Transverse colon (tissue), 4 donors: ENCODE measurements around the gene PCYT1A. TPM values are rescaled to one million over a fixed set of nuclear protein-coding genes. Genes with fewer than 3 reads are reported as not detected.

Source experiments
- DNase-seq: peaks from one replicate; pipeline ENCODE4 v3.0.0-alpha.2; 2019
- H3K27ac ChIP-seq, 4 donors: fragments of 200-600 bp; sonication (generic); 2 replicates each; pipeline ENCODE4 v1.5.1; 2016 to 2018; ENCODE audit warnings: inconsistent platforms in 4 of 4
- H3K27me3 ChIP-seq: fragments of 200-600 bp; sonication (generic); 2 replicates; pipeline ENCODE4 v1.5.1; 2017; ENCODE audit warnings: inconsistent platforms
- H3K36me3 ChIP-seq, 4 donors: fragments of 200-600 bp; sonication (generic); 2 replicates each; pipeline ENCODE4 v1.5.1; 2017 to 2019; ENCODE audit warnings: inconsistent platforms in 4 of 4
- H3K4me1 ChIP-seq, 4 donors: fragments of 200-600 bp; sonication (generic); 2 replicates each; pipeline ENCODE4 v1.5.1; 2017 to 2020; ENCODE audit warnings: inconsistent platforms in 4 of 4
- H3K4me3 ChIP-seq, 4 donors: fragments of 200-600 bp; sonication (generic); 1 replicate in 1 of 4; 2 replicates in 3 of 4; pipeline versions ENCODE4 v1.5.1 to v1.6.1; 2017 to 2019; ENCODE audit warnings: inconsistent platforms in 4 of 4
- H3K9me3 ChIP-seq, 2 donors: fragments of 200-600 bp; sonication (generic); 2 replicates each; pipeline ENCODE4 v1.5.1; 2017 to 2019; ENCODE audit warnings: inconsistent platforms in 2 of 2
- EP300 ChIP-seq: sonication (generic); formaldehyde crosslinking; IDR thresholded peaks from one replicate; pipeline ENCODE4 v1.6.1; 2017; ENCODE audit warnings: antibody characterized with exemption, low read depth
- POLR2A ChIP-seq: fragments of 450-650 bp; IDR thresholded peaks from one replicate; pipeline ENCODE4 v1.6.1; 2016; ENCODE audit warnings: antibody characterized with exemption, mild to moderate bottlenecking, moderate library complexity
- POLR2AphosphoS5 ChIP-seq, 3 donors: sonication (generic); formaldehyde crosslinking; IDR thresholded peaks; one replicate each; pipeline ENCODE4 v1.6.1; 2016; ENCODE audit warnings: antibody characterized with exemption in 3 of 3
- WGBS, 2 donors: methylation state at CpG; one replicate each; pipeline ENCODE4 v1.1.5; 2018; ENCODE audit warnings: low coverage in 1 of 2; 5-methylcytosine and 5-hydroxymethylcytosine counted together
- in situ Hi-C, 4 donors: fragments of 200-750 bp; cut with MboI; loops; one replicate each; pipeline versions ENCODE4 v1.15.0 to v1.15.1; 2017; ENCODE audit warnings: low sequenced_read_pairs in 3 of 4, low pct_ligation_motif_present in 1 of 4, low pct_unique_long_range_greater_than_20kb in 1 of 4
- intact Hi-C: fragments of 100-400 bp; cut with DNase I; formaldehyde crosslinking; loops from one replicate; pipeline ENCODE4 v1.15.1; 2023; ENCODE audit warnings: low total_unique reads
- total RNA-seq, 4 donors: library from RNA; depleted of rRNA; stranded (reverse); fragments of >200 nt; gene quantifications; one replicate each; pipeline ENCODE4 v1.1.0, GENCODE V29; 2016
- TF ChIP-seq, protein P1 (sequence below), 5 experiments: fragments of 200-600 bp in 3 of 5; fragments of 450-650 bp in 2 of 5; sonication (generic) in 3 of 5; IDR thresholded peaks; 1 replicate in 2 of 5; 2 replicates in 3 of 5; pipeline ENCODE4 v1.5.1; 2016 to 2017; ENCODE audit warnings: antibody characterized with exemption in 5 of 5, inconsistent platforms in 3 of 5, mild to moderate bottlenecking in 2 of 5, moderate library complexity in 1 of 5

PCYT1A gene
- total RNA-seq, 4 donors from 2014 or later: 50.1 to 104 (median 76.2) TPM

DNA sequence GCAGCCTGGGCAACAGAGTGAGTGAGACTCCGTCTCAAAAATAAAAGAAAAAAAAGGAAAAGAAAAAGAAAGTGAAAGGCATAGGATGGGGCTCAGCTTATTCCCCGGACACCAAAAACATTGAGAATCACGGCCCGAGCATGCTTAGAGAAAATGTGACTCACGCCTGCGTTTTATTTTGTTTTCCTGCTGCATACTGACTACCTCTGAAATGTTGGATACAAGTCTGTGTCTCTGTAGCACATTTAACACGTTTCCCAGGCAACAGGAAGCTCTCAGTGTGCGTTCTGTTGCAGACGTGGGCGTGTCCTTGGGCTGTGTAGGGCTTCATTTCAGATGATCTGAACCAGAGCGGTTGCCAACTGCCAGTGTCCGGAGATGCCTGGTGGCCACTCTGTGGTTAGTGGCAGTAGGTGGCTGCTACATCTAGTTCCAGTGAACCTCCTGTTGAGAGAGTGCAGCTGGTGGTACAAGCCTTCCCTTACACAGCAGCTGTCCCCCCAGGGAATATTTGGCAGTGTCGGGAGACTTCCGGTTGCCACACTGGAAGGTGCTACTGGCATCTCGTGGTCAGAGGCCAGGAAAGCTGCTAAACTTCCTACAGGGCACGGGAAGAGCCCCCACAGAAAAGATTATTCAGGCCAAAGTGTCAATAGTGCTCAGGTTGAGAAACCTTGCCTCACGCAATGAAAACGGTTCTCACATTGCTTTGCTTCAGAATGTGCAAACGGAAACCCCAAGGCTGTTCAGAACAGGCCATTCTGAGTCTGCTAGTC, 68.1 kb downstream of the PCYT1A start:
- in situ Hi-C loops: loop anchor here in 1 of 4 donors (25.0 kb wide), 1 partner anchor 482 kb away; no protein-coding TSS in a partner anchor
- DNase-seq: peak; percentile 65
- intact Hi-C loops: no loop called here
- H3K36me3 ChIP-seq: no peaks in the 10 kb centered on the region
- H3K27me3 ChIP-seq: no peaks in the 10 kb centered on the region
- TF ChIP-seq POLR2AphosphoS5 (IDR thresholded peaks at IDR 0.05): peak in 1 of 3 donors; percentile 36
- no peak for TF ChIP-seq POLR2A
- H3K9me3 ChIP-seq: no peaks in the 10 kb centered on the region
- peak overlapping the region in 3 of 4 donors; percentile 9 to 39 (median 10) for H3K4me3 ChIP-seq
- peak overlapping the region; percentile 13 to 54 (median 39) for H3K27ac ChIP-seq
- H3K4me1 ChIP-seq: peaks cover 0 to 30% (median 26%) of the 10 kb centered on the region in 4 donors
- 0 to 12% methylated on average over 6 to 19 of the region's 19 CpGs for WGBS, 2 donors

DNA sequence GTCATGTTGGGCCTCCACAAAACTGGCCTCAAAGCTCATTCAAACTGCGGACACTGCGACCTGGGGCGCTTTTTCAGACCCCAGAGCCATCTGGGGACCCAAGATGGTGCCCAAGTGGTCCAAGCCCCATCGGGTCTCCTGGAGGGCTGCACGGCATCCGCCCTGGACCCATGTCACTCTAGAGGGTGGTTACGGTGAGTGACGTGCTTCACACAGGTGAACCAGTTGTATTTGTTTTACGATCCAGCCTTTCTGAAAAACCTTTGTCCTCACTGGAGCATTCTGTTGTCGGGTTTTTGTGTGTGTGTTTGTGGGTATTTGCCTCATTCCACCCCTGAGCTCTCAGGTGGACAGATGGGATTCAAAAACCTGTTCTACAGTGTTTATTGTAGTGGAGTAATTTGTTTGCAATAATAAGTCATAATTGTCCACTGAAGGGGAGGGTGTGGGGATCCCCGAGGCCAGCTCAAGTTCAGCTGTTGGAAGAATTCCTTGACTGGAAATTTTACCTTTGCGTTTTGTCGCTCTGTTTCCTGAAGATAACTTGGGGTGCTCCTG, 69.3 kb downstream of the PCYT1A start:
- TF ChIP-seq EP300 (no peak), POLR2A (no peak), POLR2AphosphoS5 (IDR thresholded peaks at IDR 0.05) (no peak)
- TF ChIP-seq, protein P1, sequence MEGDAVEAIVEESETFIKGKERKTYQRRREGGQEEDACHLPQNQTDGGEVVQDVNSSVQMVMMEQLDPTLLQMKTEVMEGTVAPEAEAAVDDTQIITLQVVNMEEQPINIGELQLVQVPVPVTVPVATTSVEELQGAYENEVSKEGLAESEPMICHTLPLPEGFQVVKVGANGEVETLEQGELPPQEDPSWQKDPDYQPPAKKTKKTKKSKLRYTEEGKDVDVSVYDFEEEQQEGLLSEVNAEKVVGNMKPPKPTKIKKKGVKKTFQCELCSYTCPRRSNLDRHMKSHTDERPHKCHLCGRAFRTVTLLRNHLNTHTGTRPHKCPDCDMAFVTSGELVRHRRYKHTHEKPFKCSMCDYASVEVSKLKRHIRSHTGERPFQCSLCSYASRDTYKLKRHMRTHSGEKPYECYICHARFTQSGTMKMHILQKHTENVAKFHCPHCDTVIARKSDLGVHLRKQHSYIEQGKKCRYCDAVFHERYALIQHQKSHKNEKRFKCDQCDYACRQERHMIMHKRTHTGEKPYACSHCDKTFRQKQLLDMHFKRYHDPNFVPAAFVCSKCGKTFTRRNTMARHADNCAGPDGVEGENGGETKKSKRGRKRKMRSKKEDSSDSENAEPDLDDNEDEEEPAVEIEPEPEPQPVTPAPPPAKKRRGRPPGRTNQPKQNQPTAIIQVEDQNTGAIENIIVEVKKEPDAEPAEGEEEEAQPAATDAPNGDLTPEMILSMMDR (IDR thresholded peaks at IDR 0.05): no peak
- WGBS, 2 donors: 75% methylated on average over 12 of the region's 13 CpGs; no CpG with 5 or more reads in 1 of the 2 donors
- H3K36me3 ChIP-seq: no peaks in the 10 kb centered on the region
- no peaks in the 10 kb centered on the region for H3K9me3 ChIP-seq
- H3K27me3 ChIP-seq: no peaks in the 10 kb centered on the region
- H3K27ac ChIP-seq: no peak overlapping the region
- peaks cover 0 to 30% (median 26%) of the 10 kb centered on the region in 4 donors for H3K4me1 ChIP-seq
- intact Hi-C loops: no loop called here
- in situ Hi-C loops: loop anchor here in 1 of 4 donors (25.0 kb wide), 1 partner anchor 481 kb away; no protein-coding TSS in a partner anchor
- DNase-seq: no peak
- H3K4me3 ChIP-seq: no peak overlapping the region

DNA sequence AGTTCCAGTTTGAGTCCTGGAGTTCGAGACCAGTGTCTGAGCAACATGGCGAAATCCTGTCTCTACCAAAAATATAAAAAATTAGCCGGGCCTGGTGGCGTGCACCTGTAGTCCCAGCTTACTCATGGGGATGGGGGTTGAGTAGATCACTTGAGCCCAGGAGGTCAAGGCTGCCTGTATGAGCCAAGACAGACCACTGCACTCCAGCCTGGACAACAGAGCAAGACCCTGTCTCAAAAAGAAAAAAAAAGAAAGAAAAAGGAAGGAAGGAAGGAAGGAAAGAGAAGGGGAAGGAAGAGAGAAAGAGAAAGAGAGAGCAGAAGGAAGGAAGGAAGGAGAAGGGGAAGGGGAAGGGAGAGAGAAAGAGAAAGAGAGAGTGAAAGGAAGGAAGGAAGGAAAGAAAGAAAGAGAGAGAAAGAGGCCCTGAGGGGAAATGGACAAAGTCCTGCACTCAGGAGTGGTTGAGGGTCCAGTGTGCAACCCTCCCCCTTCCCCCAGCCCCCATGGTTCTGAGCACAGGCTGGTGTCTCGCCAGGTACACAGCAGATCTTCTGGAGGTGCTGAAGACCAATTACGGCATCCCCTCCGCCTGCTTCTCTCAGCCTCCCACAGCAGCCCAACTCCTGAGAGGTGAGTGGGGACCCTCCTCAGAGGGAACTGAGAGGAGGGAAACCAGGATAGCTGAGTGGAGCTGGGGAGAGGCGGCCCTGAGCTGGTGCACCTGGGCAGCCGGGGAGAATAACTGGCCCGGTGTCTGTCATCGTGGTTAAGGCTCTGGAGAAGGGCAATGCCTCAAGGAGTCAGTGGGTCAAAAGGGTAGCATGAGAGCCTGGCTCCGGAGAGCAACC, 70.0 kb downstream of the PCYT1A start:
- H3K4me3 ChIP-seq: peak overlapping the region in 2 of 4 donors; percentile 22 to 38
- no peak for TF ChIP-seq POLR2AphosphoS5 (IDR thresholded peaks at IDR 0.05)
- no peak for TF ChIP-seq POLR2A
- TF ChIP-seq, protein P1 (IDR thresholded peaks at IDR 0.05): no peak
- TF ChIP-seq EP300: no peak
- no peaks in the 10 kb centered on the region for H3K9me3 ChIP-seq
- in situ Hi-C loops: loop anchor here in 1 of 4 donors (25.0 kb wide), 1 partner anchor 480 kb away; no protein-coding TSS in a partner anchor
- DNase-seq: no peak
- no peaks in the 10 kb centered on the region for H3K36me3 ChIP-seq
- intact Hi-C loops: no loop called here
- no peaks in the 10 kb centered on the region for H3K27me3 ChIP-seq
- H3K4me1 ChIP-seq: peaks cover 0 to 30% (median 25%) of the 10 kb centered on the region in 4 donors
- H3K27ac ChIP-seq: peak overlapping the region in 1 of 4 donors; percentile 43
- WGBS, 2 donors: 88 to 89% methylated on average over 5 to 12 of the region's 12 CpGs

DNA sequence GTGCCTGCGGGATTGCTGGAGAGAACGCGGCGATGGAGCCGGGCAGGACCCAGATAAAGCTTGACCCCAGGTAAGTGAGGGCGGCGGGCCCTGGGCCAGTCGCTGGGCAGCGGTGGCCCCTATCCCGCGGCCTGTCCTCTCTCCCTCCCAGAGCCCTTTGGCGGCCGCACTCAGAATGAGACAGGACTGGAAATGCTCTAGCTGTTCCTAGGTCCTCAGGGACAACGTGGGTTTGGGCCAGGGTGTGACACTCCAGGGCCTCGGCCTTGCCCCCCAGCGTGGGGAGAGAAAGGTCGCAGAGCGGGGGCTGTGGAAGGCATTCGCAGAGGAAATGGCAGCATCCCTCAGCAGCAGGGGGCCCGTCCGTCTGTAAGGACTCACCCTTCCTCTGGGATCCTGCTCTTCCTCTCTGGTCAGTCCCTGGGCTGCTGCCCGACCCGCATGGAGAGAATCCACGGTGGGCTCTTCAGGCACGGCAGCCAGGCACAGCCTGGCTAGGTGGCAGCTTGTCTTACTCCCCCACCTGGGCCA, 70.8 kb downstream of the PCYT1A start:
- 47% methylated on average over 21 of the region's 25 CpGs; no CpG with 5 or more reads in 1 of the 2 donors for WGBS, 2 donors
- H3K4me1 ChIP-seq: peaks cover 0 to 30% (median 25%) of the 10 kb centered on the region in 4 donors
- no peaks in the 10 kb centered on the region for H3K27me3 ChIP-seq
- no peak for DNase-seq
- no peaks in the 10 kb centered on the region for H3K36me3 ChIP-seq
- H3K4me3 ChIP-seq: peak overlapping the region in 3 of 4 donors; percentile 19 to 38 (median 22)
- no peaks in the 10 kb centered on the region for H3K9me3 ChIP-seq
- TF ChIP-seq POLR2A: no peak
- TF ChIP-seq, protein P1 (IDR thresholded peaks at IDR 0.05): no peak
- no peak for TF ChIP-seq EP300
- no peak for TF ChIP-seq POLR2AphosphoS5 (IDR thresholded peaks at IDR 0.05)
- in situ Hi-C loops: loop anchor here in 1 of 4 donors (25.0 kb wide), 1 partner anchor 479 kb away; no protein-coding TSS in a partner anchor
- intact Hi-C loops: no loop called here
- peak overlapping the region in 3 of 4 donors; percentile 15 to 43 (median 17) for H3K27ac ChIP-seq
